Inflammatory macrophage (primary cell): ENCODE measurements around the gene SUMO3.
"Not testable (repeated sequence)": the region's sequence is repeated elsewhere in the genome, so short reads cannot be mapped to it uniquely, and the experiment has no call there.

Experiments
- DNase-seq, 2 donors: peaks; one replicate each; pipeline ENCODE4 v3.0.0-alpha.2; 2020 to 2022

The SUMO3 gene

GRCh38 chr21:44846485-44847260, 28.8 kb upstream of the SUMO3 start:
- DNase-seq: peak; percentile 64 to 71

GRCh38 chr21:44846224-44846484, 28.3 kb upstream of the SUMO3 start:
- DNase-seq: no peak

- peak; percentile 49 to 60 for DNase-seq
Observed at GRCh38 chr21:44845418-44846223, 27.8 kb upstream of the SUMO3 start.

GRCh38 chr21:44844256-44844655, 26.4 kb upstream of the SUMO3 start:
- no peak for DNase-seq

GRCh38 chr21:44842721-44843445, 25.0 kb upstream of the SUMO3 start:
- no peak for DNase-seq

GRCh38 chr21:44842087-44842486, 24.2 kb upstream of the SUMO3 start:
- DNase-seq: no peak

GRCh38 chr21:44840771-44841170, 22.9 kb upstream of the SUMO3 start:
- DNase-seq: no peak

- no peak for DNase-seq
Observed at GRCh38 chr21:44838951-44839350, 21.1 kb upstream of the SUMO3 start.

GRCh38 chr21:44838039-44838895, 20.4 kb upstream of the SUMO3 start:
- no peak for DNase-seq

- no peak for DNase-seq
Observed at GRCh38 chr21:44837537-44837936, 19.7 kb upstream of the SUMO3 start.

- DNase-seq: peak; percentile 41 to 78
Observed at GRCh38 chr21:44836666-44837471, 19.0 kb upstream of the SUMO3 start.

GRCh38 chr21:44836349-44836665, 18.4 kb upstream of the SUMO3 start:
- no peak for DNase-seq

GRCh38 chr21:44835647-44835973, 17.7 kb upstream of the SUMO3 start:
- DNase-seq: no peak

GRCh38 chr21:44834951-44835646, 17.2 kb upstream of the SUMO3 start:
- DNase-seq: no peak

GRCh38 chr21:44834231-44834950, 16.5 kb upstream of the SUMO3 start:
- peak in 1 of 2 donors; percentile 29 for DNase-seq

- no peak for DNase-seq
Observed at GRCh38 chr21:44833663-44834062, 15.8 kb upstream of the SUMO3 start.

GRCh38 chr21:44832516-44833255, 14.8 kb upstream of the SUMO3 start:
- DNase-seq: not testable (repeated sequence)

GRCh38 chr21:44831227-44831860, 13.5 kb upstream of the SUMO3 start:
- DNase-seq: no peak

- no peak for DNase-seq
Observed at GRCh38 chr21:44829507-44830092, 11.7 kb upstream of the SUMO3 start.
